Stimulated activated CD4-positive, alpha-beta T cell treated with anti-CD3 and anti-CD28 coated beads, Interleukin-4, amount 100 ng/mL, for 4 hours (primary cell): ENCODE data around the gene ACAP3.
"Not testable (repeated sequence)": the region's sequence is repeated elsewhere in the genome, so short reads cannot be mapped to it uniquely, and the experiment has no call there.

Experiments
- DNase-seq, 2 experiments: peaks; one replicate each; pipeline ENCODE4 v3.0.0-alpha.2; 2020

The ACAP3 gene

DNA sequence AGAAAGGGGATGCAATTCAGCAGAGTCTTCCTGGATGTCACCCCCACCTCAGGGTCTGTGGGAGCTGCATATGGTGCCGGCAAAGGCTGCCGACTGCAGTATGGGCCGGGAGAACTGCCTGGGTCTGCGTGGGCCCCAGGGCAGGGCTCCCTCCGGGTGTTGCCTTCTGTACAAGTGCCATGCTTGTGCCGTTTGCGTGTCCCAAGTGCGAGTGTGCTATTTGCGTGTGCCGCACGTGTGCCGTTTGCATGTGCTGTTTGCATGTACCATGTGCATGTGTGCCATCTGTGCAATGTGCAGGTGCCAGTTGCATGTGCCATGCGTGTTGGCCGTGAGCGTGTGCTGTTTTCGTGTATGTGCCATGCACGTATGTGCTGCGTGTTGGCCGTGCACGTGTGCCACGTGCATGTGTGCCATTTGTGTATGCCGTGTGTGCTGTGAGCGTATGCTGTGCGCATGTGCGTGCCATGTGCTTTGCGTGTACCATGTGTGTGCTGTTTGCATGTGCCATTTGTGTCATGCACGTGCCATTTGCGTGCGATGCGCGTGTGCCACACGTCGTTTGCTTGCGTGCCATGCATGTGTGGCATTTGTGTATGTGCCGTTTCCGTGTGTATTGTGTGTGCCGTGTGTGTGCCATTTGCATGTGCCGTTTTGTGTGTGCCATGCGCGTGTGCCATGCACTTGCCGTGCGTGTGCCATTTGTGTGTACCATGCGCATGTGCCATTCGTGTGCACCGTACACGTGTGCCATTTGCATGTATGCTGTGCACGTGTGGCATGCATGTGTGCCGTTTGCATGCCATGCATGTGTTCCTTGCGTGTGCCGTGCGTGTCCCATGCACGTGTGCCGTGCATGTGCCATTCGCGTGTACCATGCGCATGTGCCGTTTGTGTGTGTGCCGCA lies 21.8 kb upstream of the ACAP3 start:
- no peak for DNase-seq

DNA sequence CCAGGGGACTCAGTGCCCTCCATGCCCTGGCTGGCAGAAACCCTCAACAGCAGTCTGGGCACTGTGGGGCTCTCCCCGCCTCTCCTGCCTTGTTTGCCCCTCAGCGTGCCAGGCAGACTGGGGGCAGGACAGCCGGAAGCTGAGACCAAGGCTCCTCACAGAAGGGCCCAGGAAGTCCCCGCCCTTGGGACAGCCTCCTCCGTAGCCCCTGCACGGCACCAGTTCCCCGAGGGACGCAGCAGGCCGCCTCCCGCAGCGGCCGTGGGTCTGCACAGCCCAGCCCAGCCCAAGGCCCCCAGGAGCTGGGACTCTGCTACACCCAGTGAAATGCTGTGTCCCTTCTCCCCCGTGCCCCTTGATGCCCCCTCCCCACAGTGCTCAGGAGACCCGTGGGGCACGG lies 20.5 kb upstream of the ACAP3 start:
- DNase-seq: no peak

DNA sequence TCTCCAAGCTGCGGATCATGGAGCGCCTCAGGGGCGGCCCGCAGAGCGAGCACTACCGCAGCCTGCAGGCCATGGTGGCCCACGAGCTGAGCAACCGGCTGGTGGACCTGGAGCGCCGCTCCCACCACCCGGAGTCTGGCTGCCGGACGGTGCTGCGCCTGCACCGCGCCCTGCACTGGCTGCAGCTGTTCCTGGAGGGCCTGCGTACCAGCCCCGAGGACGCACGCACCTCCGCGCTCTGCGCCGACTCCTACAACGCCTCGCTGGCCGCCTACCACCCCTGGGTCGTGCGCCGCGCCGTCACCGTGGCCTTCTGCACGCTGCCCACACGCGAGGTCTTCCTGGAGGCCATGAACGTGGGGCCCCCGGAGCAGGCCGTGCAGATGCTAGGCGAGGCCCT lies 19.6 kb upstream of the ACAP3 start:
- no peak for DNase-seq

GRCh38 chr1:1326075-1326605 lies 18.4 kb upstream of the ACAP3 start:
- no peak for DNase-seq

DNA sequence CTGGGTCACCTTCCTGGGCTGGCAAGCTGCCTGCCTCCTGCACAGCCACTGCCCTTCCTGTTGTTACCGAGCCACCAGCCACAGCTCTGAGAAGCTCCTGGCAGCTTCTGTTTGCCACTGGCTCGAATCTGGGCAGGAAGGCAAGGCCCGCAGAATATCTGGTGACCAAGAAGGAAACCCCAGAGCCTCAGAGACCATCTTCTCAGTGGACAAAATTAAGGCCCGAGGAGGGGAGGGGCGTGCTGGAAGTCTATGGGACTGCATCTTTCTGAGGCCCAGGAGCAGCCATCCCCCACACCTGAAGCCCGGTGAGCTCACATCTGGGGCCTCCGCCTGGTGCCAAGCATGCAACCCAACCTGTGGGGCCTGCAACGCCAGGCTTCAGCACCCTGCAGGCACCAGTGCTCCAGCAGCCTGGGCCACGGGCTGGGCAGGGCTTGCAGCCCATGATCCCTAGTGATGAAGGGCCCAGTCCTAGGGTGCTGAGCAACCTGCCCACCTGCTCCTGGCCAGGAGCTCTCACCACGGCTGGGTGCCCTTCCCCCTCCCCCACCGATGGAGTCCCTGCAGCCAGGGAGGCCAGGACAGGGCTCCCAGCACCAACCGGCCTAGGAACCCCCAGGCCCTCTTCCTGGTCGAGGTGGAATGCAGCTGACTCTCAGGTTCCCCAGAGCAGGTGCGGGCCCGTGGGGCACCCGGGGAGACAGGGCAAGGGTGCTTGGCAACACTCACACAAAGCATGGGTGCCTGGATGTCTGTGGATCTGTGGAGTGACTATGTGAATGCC lies 17.8 kb upstream of the ACAP3 start:
- DNase-seq: no peak

- DNase-seq: peak; percentile 96 to 97
Measured at GRCh38 chr1:1324524-1325287, 17.0 kb upstream of the ACAP3 start, which contains the start of the genes CPTP and INTS11. Gene CPTP (plus strand): TSS chr1:1324802. CDS start chr1:1326911, 2,109 bp downstream. Gene INTS11 (minus strand): TSS chr1:1324660. CDS start chr1:1324608, 52 bp downstream.

DNA sequence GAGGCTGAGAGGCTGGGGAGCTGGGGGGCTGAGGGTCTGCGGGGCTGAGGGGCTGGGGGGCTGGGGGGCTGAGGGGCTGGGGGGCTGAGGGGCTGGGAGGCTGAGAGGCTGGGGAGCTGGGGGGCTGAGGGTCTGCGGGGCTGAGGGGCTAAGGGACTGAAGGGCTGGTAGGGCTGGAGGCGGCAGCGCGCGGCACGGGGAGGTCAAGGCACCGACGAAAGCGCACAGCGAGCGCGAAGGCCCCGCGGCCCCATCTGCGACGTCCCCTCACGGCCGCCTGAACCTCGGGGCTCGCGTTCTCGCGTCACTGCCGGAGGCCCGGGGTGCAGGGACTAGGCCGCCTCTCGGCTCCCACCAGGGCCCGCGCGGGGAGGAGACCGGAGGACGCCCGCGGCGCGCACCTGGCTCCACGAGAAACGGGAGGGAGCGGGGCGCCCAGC lies 16.4 kb upstream of the ACAP3 start:
- no peak for DNase-seq

GRCh38 chr1:1322952-1323351 lies 15.2 kb upstream of the ACAP3 start:
- no peak for DNase-seq

DNA sequence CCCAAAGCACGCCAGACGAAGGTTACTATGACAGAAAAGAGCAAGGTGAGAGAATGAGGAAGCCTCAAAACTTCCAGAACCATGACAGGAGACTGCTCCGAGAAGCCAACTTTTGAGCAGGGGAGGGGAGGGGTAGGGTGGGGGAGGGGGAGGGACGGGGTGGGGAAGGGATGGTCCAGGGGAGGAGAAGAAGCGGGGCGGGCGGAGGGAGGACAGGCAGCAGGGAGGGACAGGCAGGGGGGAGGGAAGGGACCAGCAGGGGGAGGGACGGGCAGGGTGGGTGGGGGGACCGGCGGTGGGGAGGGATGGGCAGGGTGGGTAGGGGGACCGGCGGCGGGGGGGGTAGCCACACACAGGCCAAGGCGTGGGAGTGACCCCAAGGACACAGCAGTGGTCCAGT lies 14.7 kb upstream of the ACAP3 start:
- no peak for DNase-seq

- DNase-seq: no peak
Measured at GRCh38 chr1:1321477-1321876, 13.7 kb upstream of the ACAP3 start.

GRCh38 chr1:1320666-1321448 lies 13.1 kb upstream of the ACAP3 start:
- no peak for DNase-seq

DNA sequence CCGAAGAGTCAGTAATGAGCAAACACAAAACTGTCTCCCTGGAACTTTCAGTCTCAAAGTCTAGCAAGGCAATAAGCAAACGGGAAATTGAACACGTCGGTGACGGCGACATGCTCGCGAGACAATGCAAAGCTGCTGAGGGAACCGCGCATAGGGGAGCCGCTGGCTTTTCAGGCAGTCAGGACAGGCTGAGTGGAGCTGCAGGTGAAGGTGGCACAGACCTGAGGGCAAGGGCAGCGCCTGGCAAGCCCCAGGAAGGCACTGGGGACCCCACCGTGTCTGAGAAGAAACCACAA lies 11.9 kb upstream of the ACAP3 start:
- no peak for DNase-seq

- DNase-seq: no peak
Measured at GRCh38 chr1:1318777-1319645, 11.3 kb upstream of the ACAP3 start.

DNA sequence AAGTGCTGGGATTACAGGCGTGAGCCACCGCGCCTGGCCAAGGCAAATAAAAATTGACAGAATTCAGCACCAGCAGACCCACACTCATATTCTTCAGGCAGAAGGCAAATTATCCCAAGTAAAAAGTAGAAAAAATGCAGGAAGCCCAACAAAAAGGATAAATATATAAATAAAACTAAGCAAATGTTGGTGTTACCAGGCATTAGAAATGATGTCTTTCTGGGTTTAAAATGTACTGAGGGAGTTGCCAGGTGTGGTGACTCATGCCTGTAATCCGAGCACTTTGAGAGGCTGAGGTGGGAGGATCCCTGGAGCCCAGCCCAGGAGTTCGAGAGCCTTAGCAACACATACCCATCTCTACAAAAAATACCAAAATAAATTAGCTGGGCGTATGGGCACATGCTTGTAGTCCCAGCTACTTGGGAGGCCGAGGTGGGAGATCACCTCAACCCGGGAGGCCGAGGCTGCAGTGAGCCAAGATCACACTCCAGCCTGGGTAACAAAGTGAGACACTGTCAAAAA lies 10.5 kb upstream of the ACAP3 start:
- DNase-seq: no peak

GRCh38 chr1:1317420-1317819 lies 9.7 kb upstream of the ACAP3 start:
- no peak for DNase-seq

DNA sequence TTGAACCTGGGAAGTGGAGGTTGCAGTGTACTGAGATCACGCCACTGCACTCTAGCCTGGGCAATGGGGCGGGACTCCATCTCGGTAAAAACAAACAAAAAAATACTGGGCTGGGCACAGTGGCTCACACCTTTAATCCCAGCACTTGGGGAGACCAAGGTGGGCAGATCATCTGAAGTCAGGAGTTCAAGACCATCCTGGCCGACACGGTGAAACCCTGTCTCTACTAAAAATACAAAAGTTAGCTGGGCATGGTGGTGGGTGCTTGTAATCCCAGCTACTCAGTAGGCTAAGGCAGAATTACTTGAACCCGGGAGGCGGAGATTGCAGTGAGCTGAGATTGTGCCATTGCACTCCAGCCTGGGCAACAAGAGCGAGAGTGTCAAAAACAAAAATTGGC lies 8.5 kb upstream of the ACAP3 start:
- not testable (repeated sequence) for DNase-seq

- DNase-seq: no peak
Measured at GRCh38 chr1:1315435-1315954, 7.8 kb upstream of the ACAP3 start.

GRCh38 chr1:1314678-1315335 lies 7.1 kb upstream of the ACAP3 start:
- DNase-seq: no peak

GRCh38 chr1:1314237-1314586 lies 6.5 kb upstream of the ACAP3 start:
- DNase-seq: no peak
